NCI-H2081 (cell line): ENCODE results near the gene AFAP1L2.
"Not testable (repeated sequence)": the region's sequence is repeated elsewhere in the genome, so short reads cannot be mapped to it uniquely, and the experiment has no call there.

Experiments
- DNase-seq, 2 experiments: peaks; one replicate each; lab custom pipeline; 2025; lab: John Stamatoyannopoulos, UW

AFAP1L2 gene

DNA sequence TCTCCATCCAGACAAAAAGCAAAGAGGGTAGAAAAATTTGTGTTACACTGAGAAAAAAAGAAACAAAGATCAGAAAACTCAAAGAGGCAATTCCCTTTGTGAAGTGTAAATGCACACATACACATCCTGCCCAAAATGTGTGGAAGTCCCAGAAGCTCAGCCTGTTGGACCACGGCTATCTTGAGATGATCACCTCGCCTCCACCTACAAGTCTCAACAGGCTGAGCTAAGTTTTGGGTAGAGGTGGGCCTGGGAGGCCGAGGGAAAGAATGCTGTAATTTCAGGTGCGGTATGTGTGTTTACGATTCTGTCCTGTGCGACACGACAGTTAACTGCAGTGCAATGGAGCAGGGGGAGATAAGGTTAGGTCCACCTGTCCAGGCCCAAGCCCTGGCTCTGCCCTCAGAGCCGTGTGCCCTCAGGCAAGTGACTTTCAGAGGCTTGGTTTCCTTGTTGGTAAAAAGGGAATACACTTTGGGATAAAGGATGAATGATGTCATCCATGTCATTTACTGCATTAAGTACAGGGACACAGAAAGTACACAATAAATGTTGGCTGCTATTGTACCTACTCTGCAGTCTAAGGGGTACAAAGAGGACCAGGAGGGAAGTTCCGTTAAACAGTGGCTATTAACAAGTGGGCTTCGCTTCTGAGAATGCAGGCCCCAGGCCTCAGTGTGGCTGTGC is 67.3 kb downstream of the AFAP1L2 start:
- no peak for DNase-seq

GRCh38 chr10:114335614-114336013 is 68.7 kb downstream of the AFAP1L2 start:
- no peak for DNase-seq

DNA sequence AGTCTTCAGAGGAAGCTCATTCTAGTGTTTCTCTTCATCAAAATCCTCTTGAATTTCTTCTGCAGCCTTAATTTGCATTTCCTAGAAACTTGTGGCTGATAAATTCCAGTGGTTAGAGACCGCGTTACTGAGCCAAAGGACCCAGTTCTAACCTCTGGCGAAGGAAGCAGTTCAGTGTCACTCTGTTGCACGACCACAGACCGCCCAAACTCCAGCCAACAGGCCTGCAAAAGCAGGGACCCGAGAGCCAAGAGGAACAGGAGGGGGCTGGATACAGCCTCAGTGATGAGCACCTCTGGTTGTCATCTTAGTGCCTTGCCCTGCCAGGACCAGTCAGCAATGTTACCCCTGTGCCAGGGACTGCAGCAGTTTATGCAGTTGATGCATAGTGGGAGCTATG is 70.0 kb downstream of the AFAP1L2 start:
- no peak for DNase-seq

GRCh38 chr10:114333441-114333840 is 70.9 kb downstream of the AFAP1L2 start:
- not testable (repeated sequence) for DNase-seq

DNA sequence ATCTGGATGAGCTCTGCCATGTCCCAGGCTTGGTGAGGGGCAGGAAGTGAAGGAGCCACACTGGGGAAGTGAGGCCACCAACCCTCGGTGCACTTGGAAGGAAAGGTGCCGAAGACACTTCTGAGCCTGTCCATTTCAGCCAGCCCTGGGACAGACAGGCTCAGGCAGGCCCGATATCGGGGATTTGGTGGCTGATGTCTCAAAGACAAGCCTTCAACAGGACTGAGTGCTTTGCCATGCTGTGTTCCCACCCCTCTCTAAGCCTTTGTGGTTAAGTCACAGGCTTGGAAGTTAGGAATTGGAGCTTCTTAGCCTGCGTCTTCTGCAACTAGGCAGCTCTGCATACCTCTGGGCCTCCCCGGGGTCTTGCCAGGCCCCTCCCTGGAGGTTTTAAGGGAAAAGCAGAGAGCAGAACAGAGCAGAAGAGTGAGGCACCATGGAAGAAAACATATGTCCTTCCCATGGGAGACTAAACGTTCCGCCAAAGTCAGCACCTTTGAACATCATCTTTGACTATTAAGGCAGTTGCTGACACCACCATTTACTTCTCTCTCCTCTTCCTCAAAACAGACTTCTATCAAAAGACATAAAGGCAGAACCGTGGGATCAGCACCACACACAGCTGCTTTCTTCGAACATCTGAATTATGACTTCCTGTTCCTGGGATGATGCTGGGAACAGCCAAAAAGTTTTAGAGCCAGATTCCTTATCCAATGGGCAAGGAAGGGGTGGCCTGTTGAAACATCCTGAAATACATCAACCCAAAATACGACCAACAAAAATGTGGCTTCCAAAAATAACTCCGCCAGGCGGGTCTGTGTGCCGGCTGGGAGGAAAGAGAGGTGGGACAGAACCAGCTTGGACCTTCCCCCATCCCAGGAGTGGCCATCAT is 71.8 kb downstream of the AFAP1L2 start:
- DNase-seq: no peak

GRCh38 chr10:114329634-114330365 is 74.5 kb downstream of the AFAP1L2 start:
- no peak for DNase-seq

GRCh38 chr10:114328874-114329273 is 75.4 kb downstream of the AFAP1L2 start:
- no peak for DNase-seq

DNA sequence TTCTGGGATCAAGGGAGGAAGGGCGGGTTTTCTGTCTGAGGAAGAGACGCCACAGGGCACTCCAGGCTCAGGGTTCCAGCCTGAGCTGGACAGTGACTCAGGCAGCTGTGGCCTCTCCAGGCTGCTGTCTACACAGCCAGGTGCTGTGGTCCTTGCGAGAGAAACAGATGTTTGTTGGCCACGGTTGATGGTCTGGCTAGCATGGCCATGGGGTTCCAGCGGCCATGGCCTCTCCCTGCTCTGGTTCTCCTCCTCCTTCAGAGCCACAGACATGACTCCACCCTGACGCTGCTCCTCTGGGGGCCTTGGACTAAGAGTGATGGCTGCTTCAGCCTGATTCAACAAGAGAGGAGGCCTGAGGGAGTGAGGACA is 75.9 kb downstream of the AFAP1L2 start:
- no peak for DNase-seq

DNA sequence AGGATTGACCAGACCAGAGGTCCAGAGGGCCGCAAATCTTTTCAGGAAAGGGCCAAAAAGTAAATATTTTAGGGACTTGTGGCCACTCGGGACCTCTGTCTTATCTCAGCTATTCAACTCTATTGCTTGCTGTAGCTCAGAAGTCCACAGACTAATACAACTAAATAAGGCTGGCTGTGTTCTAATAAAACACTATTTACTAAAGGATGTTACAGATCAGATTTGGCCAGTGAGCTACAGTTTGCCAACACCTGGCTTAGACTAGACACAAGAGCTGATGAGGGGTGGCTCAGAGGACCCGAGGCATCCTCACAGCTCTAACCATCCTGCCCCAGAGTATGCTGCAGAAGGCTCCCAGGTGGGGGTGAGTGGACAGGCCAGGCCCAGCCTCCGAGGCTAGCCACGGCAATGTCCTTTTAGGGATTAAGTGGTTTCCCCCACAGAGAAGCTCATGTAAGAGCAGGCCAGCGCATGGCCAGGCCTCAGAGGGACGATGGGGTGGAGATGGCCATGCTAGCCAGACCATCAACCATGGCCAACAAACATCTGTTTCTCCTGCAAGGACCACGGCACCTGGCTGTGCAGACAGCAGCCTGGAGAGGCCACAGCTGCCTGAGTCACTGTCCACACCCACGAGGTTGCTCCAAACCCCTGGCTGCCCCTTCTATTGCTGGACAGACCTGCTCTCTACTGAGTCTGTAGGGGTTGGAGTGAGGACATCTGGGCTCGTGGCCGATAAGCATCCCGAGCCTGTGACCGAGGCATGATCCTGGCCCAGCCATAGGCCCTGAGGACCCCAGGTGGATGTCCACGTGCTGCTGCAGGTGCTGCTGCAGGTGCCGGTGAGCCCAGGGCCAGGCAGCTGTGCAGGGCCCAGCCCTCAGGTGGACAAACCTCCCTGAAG is 76.5 kb downstream of the AFAP1L2 start:
- no peak for DNase-seq

DNA sequence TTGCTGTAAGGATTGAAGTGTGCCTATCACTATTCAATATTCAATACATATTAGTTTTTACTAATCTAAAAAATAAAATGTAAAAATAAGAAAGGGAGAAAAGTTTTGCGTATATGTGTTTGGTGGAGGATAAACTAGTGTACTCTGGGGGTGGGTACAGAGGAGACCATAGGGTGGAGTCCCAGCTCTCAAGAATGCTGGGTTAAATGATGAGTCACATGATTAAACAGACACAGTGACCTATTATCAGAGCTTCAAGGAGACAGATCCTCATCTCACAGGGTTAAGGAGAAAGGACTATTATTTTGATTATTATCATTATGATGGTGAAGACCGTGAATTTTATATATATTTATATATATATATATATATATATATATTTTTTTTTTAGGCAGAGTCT is 77.5 kb downstream of the AFAP1L2 start:
- DNase-seq: no peak

GRCh38 chr10:114323023-114323422 is 81.3 kb downstream of the AFAP1L2 start:
- DNase-seq: no peak

DNA sequence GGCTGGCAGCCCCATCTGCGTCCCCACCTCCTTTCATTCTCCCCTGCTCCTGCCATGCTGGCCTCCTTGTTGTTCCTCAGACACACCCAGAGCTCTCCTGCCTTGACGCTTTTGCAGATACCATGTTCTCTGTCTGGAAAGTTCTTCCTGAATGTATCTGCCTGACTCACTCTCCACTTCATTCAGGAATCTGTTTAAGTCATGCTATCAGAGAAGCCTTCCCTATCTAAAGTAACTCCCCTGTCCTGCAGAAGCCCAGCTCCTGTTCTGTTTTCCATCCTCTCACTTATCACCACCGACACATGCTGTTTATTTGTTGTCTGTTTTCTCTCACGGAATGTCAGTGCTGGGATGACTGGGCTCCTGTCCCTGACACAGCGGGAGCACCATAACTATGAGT is 82.0 kb downstream of the AFAP1L2 start:
- no peak for DNase-seq

DNA sequence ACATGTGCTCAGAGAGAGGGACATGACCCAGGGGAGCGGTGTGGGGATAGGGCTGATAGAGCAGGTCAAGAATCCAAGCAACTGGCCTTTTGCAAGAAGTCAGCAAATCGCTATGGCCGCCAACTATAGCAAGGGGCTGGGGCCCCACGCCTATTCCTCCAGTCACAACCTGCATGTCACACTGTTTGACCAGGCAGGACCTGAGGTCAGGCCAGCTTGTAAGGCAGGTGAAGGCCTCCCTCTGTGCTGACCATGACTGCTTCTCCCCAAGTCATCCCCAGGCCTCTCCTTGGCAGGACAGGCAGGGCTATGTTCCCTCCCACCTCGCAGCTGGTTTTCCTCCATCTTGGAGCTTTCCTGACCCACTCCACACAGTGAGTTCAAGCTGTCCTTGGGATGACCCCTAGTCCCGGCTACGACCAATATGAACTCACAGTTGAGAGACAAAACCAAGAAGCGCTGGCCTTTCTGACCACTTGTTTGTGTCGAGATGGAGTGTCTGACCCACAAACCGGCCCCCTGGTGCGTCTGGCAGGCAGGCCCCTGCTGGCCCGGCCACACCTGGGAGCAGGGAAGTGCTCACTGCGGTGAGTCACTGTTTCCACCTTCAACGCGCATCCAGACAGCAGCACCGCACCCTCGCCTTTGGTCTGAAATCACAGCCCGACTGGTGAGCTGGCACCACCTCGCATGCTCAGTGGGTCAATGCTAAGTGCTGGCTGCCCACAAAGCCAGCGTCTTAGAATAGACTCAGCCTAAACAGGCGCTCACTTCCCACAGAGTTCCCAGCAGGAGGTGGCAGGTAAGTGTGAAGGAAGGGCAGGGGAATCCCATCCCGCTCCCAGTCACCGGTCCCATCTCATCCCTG is 83.8 kb downstream of the AFAP1L2 start:
- no peak for DNase-seq

- no peak for DNase-seq
Observed at GRCh38 chr10:114319406-114320248, 84.7 kb downstream of the AFAP1L2 start.

DNA sequence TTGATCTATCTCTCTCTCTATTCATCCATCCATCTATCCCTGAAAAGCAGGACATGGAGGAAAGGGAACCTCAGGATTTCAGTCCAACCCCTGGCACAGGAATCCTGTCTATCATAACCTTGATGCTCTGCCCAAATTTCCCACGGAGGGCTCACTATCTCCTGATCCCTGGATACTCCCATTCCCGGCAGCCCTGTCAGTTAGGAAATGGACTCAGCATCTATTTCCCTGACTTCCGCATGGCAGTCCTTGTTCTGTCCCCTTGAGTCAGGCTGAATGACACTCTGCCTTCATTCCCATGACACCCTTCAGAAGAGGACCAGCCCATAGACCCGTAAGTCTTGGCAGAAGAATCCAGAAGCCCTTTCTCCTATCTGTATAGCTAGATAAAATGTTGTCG is 87.6 kb downstream of the AFAP1L2 start:
- DNase-seq: no peak

- no peak for DNase-seq
Observed at GRCh38 chr10:114315566-114316420, 88.5 kb downstream of the AFAP1L2 start.

DNA sequence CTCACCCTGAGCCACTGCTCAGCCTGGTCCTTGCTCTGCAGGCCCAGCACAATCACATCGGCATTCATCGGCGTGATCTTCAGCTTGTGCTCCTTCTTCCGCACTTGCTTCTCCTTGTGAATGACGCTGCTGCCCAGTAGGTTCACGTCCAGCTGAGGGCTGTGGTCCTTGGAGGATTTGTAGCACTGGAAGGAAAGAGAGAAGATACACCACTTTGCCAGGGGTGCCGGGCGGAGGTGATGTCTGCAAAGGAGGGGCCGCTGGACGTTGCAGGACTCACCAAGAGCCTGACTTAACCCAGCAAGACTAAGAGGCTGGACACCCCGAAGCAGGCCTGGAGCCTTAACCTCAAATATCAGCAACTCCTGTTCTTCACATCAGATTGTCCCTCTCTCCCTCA is 90.4 kb downstream of the AFAP1L2 start:
- no peak for DNase-seq

- no peak for DNase-seq
Observed at GRCh38 chr10:114313139-114313538, 91.2 kb downstream of the AFAP1L2 start.
